NOMO-1 (cell line): ENCODE measurements around the gene ATM.
"Not testable (repeated sequence)": the region's sequence is repeated elsewhere in the genome, so short reads cannot be mapped to it uniquely, and the experiment has no call there.

Source experiments
- DNase-seq, 2 experiments: peaks; one replicate each; lab custom pipeline; 2025; ENCODE audit not compliant: unreplicated experiment in 2 of 2; lab: John Stamatoyannopoulos, UW

ATM gene

DNA sequence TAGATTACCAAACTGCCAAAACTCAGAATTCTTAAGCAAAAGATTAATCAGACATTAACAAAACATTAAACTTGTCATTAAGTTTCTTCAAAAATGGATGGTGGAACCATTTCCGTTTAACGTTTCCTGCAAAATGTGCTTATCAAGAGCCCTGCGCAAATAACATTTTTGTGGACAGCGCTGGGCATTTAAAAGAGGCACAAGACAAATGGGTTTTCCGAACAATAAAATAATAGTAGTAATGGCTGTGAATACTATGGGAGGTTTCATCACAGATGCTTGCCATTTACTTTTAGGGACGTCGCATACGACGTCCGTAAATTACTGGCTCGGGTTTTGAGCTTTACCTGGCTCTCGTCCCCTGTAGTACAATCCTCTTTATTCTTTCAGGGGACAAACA is 1.5 kb upstream of the ATM start:
- DNase-seq: no peak

DNA sequence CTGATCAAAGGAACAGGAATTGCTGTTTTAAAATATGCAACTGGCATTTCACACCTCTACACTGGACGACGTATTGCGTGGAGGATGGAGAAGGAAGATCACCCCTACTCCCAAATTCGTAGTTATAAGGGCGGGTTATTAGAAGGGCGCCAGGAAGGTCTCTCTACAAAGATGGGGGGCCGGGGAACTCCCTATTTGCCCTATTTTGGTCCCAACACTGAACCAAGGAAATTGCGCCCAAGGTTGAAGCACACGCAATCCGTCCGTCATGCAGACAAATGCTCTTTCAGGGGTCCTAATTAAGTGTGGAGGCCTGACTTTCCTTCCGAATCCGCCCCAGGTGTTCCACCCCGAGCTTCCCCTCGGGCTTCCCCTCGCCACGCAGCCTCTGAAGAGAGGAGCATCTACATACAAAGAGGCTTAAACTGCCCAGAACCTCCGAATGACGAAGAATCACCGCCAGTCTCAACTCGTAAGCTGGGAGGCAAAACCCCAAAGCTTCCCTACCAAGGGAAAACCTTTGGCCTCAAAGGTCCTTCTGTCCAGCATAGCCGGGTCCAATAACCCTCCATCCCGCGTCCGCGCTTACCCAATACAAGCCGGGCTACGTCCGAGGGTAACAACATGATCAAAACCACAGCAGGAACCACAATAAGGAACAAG is 825 bp upstream of the ATM start:
- DNase-seq: no peak

DNA sequence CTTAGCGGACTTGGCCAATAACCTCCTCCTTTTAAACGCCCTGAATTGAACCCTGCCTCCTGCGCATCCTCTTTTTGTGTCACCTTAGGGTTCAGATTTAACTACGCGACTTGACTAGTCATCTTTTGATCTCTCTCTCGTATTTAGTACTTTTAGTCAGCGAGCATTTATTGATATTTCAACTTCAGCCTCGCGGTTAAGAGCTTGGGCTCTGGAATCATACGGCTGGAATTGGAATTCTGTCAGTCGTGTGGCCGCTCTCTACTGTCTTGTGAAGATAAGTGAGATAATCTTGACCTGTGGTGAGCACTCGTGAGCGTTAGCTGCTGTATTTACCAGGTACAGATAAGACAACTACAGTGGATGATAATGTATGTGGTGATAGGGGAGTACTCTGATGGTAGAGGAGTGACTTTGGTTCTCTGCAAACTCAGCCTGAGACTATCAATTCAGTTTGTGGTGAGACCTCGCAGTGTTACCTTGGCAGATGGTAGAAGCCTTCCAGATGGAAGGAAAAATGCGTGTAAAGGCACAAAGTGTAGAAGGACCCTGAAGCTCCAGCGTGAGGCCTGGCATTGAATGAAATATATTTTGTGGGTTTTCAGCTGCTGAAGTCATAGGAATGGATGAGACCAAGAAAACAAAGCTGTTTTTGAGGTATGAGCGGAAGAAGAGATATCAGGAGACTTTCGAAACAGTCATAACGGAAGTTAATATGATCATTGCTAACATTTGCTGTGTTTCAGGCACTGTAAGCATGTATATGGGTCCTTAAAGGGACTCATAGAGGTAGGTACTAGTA is 682 bp downstream of the ATM start:
- DNase-seq: peak in 1 of 2 experiments; percentile 38

DNA sequence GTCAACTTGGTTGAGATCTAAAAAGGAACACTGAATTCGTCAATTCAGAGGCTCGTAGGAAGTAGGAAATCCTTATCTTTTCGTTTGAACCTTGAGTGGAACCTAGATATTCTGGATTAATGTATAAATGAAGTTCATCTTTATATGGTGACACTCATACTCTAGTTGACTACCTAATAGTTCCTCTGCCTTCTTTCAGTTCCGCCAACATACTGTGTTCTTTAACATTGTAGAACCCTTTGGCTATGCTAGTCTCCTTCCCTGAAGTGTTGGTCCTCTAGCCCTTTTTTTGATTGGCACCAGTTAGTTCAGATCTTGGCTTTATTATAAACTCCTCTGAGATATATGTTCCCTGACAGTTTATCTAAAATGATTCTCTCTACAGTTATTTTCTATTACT is 1.5 kb downstream of the ATM start:
- peak in 1 of 2 experiments; percentile 35 for DNase-seq

DNA sequence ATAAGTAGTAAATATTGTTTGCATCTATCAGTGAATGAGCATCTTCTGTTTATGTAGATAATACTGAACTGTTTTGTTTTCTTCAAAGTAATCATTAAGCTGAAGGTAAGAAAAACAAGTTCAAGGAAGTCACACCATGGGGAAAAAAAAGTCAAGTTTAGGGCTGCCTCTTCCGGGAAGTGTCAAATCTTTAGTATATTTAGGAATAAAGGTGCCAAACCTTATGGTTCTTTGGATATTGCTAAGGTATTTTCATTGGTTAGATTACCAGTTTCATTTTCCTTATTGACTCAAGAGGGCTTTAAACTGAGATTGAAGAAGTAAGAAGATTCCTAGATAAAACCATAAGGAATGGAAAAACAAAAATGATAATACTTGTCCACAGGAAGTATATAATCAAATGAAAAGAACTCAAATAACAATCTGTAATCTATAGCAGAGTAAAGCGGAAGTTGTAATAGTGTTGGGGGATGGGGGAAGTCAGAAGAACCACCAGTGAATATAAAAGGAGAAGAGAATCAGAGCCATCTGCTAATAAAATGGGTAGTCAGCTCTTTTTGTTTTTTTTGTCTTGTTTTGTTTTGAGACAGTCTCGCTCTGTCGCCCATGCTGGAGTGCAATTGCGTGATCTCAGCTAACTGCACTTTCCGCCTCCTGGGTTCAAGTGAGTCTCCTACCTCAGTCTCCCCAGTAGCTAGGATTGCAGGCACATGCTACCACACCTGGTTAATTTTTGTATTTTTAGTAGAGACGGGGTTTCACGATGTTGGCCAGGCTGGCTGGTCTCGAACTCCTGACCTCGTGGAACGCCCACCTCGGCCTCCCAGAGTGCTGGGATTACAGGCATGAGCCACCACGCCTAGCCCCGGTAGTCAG is 2.3 kb downstream of the ATM start:
- DNase-seq: peak; percentile 76 to 81

DNA sequence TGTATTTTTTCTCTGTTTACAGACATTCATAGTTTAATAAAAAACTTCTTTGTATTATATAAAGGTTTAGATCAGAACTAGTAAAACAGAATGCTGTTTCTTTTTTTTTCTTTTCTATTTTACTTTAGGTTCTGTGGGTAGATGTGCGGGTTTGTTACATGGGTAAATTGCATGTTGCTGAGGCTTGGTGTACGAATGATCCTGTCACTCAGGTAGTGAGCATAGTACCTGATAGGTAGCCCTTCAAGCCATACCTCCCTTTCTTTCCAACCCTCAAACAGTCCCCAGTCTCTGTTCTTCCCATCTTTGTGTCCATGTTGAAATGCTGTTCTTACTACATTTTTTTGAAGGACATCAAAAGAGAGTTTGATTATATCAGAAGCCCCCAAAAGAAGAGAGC is 3.2 kb downstream of the ATM start:
- DNase-seq: no peak

DNA sequence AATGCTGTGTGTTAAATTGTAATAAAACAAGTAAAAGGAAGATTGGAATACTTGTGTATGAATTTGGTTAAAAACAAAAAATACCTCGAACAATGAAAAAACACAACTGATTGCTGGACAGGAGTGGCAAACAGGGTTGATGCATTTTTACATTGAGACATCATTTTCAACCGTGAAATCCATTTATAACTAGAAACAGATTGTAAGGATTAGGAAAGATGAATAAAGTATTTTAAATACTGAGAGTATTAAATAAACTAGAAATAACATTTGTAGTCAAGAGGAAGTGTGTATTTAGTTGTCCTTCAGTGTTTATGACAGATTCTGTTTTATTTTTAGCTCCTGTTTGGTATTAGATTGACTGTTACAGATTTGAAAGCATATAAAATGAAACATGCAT is 5.4 kb downstream of the ATM start:
- no peak for DNase-seq

DNA sequence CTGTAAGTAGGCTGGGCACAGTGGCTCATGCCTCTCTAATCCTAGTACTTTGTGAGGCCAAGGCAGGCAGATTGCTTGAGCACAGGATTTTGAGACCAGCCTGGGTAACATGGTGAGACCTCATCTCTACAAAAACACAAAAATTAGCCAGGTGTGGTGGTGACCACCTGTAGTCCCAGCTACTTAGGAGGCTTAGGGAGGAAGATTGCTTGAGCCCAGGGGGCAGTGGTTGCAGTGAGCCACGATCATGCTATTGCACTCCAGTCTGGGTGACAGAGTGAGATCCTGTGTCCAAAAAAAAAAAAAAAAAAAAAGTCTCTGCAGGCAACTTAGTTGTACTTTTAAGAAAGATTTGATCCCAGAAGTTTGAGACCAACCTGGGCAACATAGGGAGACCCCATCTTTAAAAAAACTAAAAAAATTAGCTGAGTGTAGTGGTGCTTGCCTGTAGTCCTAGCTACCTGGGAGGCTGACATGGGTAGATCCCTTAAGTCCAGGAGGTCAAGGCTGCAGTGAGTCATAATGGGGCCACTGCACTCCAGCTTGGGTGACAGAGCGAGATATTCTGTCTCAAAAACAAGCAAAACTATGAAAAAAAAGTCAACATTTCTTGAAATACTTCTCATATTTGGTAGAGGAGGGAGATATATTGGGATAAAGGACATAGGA is 10.5 kb downstream of the ATM start:
- DNase-seq: no peak

DNA sequence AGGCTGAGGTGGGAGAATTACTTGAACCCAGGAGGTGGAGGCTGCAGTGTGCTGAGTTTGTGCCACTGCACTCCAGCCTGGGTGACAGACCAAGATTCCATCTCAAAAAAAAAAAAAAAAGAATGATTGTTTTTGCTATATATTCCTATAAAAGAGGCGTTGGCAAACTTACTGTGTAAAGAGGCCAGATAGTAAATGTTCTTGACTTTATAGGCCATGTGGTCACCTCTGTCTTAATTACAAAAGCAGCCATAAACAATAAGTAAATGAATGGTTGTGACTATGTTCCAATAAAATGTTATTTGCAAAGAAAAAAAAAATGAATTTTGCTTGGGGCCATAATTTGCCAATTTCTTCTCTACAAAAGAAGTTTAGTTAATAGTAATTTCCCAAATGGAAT is 12.3 kb downstream of the ATM start:
- DNase-seq: no peak

DNA sequence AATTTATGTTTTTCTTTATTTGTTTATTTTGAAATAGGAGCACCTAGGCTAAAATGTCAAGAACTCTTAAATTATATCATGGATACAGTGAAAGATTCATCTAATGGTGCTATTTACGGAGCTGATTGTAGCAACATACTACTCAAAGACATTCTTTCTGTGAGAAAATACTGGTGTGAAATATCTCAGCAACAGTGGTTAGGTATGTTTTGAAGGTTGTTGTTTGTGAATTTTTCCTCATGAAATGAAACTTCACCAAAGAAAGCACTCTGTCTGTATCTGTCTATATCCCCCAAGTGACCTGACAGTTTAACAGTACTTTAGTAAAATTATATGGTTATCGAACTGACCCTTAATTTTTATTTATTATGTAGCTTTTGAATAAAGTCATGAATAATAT is 12.8 kb downstream of the ATM start:
- DNase-seq: no peak

DNA sequence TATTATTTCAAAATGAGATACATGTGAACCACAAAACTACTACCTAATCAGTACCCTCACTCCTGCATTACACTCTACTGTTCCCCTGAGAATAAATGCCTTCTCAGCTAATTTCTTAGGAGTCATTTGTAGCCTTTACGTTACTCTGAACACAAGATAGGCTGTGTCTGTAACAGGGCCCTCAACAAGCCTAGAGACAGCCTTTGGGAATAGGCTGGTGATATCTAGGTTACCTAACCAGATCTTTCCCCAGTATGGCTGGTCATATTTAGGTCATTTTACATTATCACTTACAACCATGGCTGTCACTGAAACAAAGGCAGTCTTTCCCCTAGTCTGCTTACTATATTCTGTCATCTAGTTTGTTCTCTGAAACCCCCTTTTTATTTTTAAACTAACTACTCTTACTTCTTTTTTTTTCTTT is 14.2 kb downstream of the ATM start:
- DNase-seq: no peak

DNA sequence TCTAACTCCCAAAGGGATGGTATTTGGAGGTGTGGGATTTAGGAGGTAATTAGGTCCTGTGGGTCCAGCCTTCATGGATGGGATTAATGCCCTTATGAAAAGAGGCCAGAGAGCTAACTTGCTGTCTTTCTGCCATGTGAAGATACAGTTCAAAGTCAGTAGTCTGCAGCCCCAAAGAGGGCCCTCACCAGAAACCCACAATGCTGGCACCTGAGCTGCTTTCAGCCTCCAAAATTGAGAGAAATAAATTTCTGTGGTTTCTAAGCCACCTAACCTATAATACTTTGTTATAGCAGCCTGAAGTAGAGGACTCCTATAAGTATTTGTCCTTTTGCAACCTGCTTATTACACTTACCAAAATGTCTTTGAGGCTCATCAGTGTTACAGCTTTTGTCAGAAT is 16.2 kb downstream of the ATM start:
- DNase-seq: no peak

DNA sequence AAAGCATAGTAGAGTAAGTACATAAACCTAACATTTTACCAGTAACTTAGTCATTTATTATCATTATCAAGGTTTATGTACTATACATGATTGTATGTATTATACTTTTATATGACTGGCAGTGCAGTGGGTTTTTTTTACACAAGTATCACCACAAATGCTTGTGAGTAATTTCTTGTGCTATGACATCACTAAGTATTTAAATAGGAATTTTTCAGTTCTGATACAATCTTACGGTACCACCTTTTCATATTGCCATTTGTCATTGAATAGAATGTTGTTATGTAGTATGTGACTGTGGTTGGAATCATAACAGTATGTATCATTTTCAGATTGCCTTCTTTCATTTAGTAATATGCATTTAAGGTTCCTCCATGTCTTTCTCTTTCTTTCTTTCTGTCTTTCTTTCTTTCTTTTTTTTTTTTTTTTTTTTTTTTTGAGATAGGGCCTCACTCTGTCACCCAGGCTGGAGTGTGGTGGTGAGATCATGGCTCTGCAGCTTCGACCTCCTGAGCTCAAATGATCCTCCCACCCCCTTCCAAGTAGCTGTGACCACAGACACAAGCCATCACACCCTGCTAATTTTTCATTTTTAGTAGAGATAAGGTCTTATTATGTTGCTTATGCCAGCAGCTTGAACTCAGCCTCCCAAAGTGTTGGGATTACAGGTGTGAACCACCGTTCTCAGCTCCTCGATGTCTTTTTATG is 18.6 kb downstream of the ATM start:
- no peak for DNase-seq

DNA sequence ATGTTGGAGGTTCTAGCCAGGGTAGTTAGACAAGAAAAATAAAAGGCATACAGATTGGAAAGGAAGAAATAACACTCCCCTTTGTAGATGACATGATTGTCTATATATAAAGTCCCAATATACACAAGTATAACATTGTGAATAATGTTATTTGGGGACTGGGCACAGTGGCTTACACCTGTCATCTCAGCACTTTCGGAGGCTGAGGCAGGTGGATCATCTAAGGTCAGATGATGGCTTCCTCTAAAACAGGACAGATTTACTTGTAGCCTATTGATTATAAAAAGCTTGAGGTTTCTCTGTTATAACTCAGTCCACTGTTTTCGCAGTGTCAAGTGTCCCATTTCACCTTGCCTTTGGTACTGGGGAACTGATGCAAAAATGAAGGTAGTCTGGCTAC is 19.6 kb downstream of the ATM start:
- DNase-seq: no peak

DNA sequence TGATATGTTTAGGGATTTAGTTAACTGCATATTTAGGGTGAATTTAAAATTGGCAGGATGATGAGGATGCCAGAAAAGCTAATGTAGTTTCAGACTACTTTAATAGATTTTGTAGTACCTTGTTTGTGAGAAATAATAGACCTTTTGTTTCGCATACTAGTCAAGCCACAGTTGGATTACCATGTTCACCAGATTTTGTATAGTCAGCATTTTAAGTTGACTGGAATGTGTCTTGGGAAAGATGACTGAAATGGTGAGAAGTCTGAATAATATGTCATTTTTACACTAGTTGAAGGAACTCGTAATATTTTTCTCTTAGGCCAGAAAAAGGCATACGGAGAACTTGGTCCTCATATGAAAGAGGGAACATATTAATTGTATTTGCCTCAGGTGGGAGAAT is 23.4 kb downstream of the ATM start:
- no peak for DNase-seq

DNA sequence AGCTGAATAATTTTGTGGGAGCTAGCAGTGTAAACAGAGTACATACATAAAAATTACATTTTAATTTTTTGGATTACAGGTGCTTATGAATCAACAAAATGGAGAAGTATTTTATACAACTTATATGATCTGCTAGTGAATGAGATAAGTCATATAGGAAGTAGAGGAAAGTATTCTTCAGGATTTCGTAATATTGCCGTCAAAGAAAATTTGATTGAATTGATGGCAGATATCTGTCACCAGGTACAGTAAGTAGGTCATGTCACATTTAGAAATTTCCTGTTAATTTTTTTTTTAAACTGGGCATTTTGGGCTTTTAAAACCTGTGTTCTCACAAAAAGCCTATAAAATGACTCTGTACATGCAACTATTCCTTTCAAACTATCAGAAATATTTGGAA is 24.0 kb downstream of the ATM start:
- DNase-seq: no peak

DNA sequence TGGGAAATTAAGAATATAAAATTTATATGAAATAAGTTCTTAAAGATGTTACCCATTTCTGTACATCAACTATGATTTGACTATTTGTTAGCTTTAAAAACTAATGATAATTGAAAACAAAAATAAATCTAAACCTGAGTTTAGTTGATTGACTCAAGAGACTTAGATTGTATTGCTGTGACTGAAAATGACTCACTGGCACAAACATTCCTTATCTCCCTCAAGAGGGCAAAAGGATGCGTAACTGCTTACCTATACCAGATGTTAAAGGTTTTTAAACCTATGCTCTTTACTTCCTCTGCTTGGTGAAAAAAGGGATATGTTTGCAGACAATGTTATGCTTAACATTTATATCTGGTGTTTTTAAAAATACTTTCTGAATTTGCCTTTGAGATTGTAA is 30.3 kb downstream of the ATM start:
- no peak for DNase-seq

DNA sequence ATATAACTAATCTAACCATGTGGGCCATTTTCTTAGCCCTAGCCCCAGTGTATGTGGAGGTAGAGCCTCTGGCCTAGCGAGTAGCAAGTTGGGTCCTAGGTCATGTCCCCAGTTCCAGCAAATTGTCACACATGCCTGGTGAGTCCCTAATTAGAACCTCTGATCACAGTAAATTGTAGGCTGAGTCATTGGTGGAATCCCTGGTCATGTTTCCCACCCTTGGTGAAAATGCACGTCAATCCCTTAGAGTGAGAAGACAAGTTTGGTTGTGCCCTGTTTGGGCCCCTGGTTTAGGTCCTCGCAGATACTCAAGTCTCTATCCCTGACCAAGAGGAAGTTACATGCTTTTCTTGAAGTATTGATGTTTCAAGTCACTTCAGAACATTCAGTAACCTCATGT is 46.7 kb downstream of the ATM start:
- no peak for DNase-seq

DNA sequence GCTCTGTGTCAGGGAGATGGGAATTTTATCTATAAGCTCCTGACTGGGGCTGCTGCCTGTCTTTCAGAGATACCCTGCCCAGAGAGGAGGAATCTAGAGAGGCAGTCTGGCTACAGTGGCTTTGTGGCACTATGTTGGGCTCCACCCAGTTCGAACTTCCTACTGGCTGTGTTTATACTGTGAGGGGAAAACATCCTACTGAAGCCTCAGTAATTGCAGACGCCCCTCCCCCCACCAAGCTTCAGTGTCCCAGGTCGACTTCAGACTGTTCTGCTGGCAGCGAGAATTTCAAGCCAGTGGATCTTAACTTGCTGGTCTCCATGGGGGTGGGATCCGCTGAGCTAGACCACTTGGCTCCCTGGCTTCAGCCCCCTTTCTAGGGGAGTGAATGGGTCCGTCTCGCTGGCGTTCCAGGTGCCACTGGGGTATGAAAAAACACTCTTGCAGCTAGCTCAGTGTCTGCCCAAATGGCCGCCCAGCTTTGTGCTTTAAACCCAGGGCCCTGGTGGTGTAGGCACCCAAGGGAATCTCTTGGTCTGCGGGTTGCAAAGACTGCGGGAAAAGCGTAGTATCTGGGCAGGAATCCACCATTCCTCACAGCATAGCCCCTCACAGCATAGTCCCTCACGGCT is 54.2 kb downstream of the ATM start:
- DNase-seq: not testable (repeated sequence)

DNA sequence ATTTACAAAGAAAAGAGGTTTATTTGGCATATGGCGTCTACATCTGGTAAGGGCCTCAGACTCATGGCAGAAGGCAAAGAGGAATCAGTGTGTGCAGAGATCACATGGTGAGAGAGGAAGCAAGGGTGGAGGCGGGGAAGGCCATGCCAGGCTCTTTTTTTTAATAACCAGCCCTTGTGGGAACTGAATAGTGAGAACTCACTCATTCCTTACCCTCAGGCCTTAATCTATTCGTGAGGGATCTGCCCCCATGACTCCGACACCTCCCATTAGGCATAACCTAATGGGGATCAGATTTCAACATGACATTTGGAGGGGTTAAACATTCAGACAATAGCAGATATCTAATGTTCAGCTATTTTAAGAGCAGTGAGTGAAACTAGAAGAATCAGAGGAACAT is 55.7 kb downstream of the ATM start:
- DNase-seq: no peak
